ENCODE data around the gene NAB2.

DNA sequence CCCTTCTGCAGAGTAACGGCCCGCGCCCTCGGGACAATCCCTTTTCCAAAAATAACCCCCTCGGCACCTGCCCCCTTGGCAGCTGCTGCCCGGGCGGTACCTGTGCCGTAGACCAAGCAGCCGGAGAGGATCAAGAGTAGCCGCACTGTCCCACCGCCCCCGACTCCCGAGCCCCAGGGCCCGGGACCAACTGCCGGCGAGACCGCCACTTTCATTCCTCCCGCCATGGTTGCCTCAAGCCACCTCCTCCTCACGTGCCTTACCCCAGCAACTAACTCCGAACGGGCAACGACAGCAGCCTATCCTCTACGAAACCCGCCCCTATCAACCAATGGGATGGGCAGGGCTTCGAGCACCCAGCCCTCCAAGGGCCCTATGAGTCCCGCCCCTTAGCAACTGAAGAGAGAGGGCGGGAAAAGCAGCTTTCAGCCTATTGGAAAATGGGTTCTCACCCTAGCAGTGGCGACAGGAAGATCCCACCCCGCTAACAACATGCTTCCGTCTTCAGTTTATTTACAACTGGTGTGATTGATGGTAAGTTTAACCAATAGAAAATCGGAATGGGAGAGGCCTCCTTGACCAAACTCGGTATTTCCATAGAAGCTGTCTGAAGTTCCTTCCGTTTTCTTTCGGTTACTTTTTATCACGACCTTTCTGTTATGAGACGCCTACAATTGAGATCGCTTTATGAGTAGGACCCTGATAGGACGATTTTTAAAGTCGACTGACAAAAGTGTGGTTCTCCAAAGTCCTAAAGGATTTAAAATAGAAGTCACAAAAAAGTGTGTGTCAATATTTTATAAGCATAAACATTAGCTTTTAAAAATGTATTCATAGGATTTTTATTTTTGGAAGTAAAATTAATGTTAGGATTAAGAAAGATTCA is 10.2 kb upstream of the NAB2 start, which contains the start of gene NEMP1:
- TF ChIP-seq POLR2AphosphoS5 (IDR thresholded peaks at IDR 0.05; ENCODE audit: low read depth, low read length) (peak; percentile 40; the same call in 1 of the 2 replicates), RAD21 (IDR thresholded peaks at IDR 0.05; ENCODE audit: low read length) (no peak), EP300 (IDR thresholded peaks at IDR 0.05; ENCODE audit: borderline replicate concordance in 1 of 2, low read depth in 1 of 2, low read length in 1 of 2) (no peak; a peak in 1 of 4 replicates), YY1 (IDR thresholded peaks at IDR 0.05; ENCODE audit: low read depth) (peak; percentile 70; the same call in 1 of the 2 replicates), TAF1 (IDR thresholded peaks at IDR 0.05; ENCODE audit: borderline replicate concordance, low read depth, low read length) (peak; percentile 61; the same call in 1 of the 2 replicates), CHD2 (IDR thresholded peaks at IDR 0.05; ENCODE audit: low read length, partially characterized antibody) (peak; percentile 70)
- TF ChIP-seq, protein P1, sequence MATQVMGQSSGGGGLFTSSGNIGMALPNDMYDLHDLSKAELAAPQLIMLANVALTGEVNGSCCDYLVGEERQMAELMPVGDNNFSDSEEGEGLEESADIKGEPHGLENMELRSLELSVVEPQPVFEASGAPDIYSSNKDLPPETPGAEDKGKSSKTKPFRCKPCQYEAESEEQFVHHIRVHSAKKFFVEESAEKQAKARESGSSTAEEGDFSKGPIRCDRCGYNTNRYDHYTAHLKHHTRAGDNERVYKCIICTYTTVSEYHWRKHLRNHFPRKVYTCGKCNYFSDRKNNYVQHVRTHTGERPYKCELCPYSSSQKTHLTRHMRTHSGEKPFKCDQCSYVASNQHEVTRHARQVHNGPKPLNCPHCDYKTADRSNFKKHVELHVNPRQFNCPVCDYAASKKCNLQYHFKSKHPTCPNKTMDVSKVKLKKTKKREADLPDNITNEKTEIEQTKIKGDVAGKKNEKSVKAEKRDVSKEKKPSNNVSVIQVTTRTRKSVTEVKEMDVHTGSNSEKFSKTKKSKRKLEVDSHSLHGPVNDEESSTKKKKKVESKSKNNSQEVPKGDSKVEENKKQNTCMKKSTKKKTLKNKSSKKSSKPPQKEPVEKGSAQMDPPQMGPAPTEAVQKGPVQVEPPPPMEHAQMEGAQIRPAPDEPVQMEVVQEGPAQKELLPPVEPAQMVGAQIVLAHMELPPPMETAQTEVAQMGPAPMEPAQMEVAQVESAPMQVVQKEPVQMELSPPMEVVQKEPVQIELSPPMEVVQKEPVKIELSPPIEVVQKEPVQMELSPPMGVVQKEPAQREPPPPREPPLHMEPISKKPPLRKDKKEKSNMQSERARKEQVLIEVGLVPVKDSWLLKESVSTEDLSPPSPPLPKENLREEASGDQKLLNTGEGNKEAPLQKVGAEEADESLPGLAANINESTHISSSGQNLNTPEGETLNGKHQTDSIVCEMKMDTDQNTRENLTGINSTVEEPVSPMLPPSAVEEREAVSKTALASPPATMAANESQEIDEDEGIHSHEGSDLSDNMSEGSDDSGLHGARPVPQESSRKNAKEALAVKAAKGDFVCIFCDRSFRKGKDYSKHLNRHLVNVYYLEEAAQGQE (IDR thresholded peaks at IDR 0.05; ENCODE audit: low read depth, low read length) = no peak
- TF ChIP-seq, protein P2, sequence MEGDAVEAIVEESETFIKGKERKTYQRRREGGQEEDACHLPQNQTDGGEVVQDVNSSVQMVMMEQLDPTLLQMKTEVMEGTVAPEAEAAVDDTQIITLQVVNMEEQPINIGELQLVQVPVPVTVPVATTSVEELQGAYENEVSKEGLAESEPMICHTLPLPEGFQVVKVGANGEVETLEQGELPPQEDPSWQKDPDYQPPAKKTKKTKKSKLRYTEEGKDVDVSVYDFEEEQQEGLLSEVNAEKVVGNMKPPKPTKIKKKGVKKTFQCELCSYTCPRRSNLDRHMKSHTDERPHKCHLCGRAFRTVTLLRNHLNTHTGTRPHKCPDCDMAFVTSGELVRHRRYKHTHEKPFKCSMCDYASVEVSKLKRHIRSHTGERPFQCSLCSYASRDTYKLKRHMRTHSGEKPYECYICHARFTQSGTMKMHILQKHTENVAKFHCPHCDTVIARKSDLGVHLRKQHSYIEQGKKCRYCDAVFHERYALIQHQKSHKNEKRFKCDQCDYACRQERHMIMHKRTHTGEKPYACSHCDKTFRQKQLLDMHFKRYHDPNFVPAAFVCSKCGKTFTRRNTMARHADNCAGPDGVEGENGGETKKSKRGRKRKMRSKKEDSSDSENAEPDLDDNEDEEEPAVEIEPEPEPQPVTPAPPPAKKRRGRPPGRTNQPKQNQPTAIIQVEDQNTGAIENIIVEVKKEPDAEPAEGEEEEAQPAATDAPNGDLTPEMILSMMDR (IDR thresholded peaks at IDR 0.05) = no peak
- TF ChIP-seq, protein P3, sequence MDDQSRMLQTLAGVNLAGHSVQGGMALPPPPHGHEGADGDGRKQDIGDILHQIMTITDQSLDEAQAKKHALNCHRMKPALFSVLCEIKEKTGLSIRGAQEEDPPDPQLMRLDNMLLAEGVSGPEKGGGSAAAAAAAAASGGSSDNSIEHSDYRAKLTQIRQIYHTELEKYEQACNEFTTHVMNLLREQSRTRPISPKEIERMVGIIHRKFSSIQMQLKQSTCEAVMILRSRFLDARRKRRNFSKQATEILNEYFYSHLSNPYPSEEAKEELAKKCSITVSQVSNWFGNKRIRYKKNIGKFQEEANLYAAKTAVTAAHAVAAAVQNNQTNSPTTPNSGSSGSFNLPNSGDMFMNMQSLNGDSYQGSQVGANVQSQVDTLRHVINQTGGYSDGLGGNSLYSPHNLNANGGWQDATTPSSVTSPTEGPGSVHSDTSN (IDR thresholded peaks at IDR 0.05) = peak; percentile 97
- TF ChIP-seq, protein P4, sequence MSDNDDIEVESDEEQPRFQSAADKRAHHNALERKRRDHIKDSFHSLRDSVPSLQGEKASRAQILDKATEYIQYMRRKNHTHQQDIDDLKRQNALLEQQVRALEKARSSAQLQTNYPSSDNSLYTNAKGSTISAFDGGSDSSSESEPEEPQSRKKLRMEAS (IDR thresholded peaks at IDR 0.05; ENCODE audit: low read depth) = peak; percentile 93
- TF ChIP-seq, protein P5, sequence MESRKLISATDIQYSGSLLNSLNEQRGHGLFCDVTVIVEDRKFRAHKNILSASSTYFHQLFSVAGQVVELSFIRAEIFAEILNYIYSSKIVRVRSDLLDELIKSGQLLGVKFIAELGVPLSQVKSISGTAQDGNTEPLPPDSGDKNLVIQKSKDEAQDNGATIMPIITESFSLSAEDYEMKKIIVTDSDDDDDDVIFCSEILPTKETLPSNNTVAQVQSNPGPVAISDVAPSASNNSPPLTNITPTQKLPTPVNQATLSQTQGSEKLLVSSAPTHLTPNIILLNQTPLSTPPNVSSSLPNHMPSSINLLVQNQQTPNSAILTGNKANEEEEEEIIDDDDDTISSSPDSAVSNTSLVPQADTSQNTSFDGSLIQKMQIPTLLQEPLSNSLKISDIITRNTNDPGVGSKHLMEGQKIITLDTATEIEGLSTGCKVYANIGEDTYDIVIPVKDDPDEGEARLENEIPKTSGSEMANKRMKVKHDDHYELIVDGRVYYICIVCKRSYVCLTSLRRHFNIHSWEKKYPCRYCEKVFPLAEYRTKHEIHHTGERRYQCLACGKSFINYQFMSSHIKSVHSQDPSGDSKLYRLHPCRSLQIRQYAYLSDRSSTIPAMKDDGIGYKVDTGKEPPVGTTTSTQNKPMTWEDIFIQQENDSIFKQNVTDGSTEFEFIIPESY (IDR thresholded peaks at IDR 0.05; ENCODE audit: borderline replicate concordance, low read depth) = no peak
- TF ChIP-seq, protein P6, sequence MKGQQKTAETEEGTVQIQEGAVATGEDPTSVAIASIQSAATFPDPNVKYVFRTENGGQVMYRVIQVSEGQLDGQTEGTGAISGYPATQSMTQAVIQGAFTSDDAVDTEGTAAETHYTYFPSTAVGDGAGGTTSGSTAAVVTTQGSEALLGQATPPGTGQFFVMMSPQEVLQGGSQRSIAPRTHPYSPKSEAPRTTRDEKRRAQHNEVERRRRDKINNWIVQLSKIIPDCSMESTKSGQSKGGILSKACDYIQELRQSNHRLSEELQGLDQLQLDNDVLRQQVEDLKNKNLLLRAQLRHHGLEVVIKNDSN (IDR thresholded peaks at IDR 0.05; ENCODE audit: borderline replicate concordance, low read depth) = peak; percentile 93
